HepG2 (cell line): ENCODE data around the gene DCTN3. TPM values are rescaled to one million over a fixed set of nuclear protein-coding genes. Genes with fewer than 3 reads are reported as not detected.

ENCODE experiments used
- HMGXB3 ChIP-seq: sonication (generic); formaldehyde crosslinking; IDR thresholded peaks from 2 replicates; pipeline ENCODE4 v1.4.0; 2020; ENCODE audit warnings: missing genetic modification reagents, borderline replicate concordance
- HNF4G ChIP-seq, 2 experiments: sonication (generic) in 1 of 2; formaldehyde crosslinking in 1 of 2; IDR thresholded peaks; 2 replicates each; pipeline versions ENCODE4 v1.4.0 to v1.6.1; 2011 to 2020; ENCODE audit warnings: borderline replicate concordance in 2 of 2, low read depth in 2 of 2, mild to moderate bottlenecking in 2 of 2, low read length in 1 of 2, missing genetic modification reagents in 1 of 2, moderate library complexity in 1 of 2
- MIER2 ChIP-seq: IDR thresholded peaks from 2 replicates; pipeline ENCODE4 v1.6.1; 2016; ENCODE audit warnings: missing biosample characterization, missing genetic modification reagents
- NCOA2 ChIP-seq: sonication (generic); formaldehyde crosslinking; IDR thresholded peaks from 2 replicates; pipeline ENCODE4 v1.8.0; 2022; ENCODE audit warnings: inconsistent platforms
- RCOR2 ChIP-seq: IDR thresholded peaks from 2 replicates; pipeline ENCODE4 v1.6.1; 2016; ENCODE audit warnings: missing biosample characterization, missing genetic modification reagents
- TBL1XR1 ChIP-seq: fragments of 150-350 bp; IDR thresholded peaks from 2 replicates; pipeline ENCODE4 v1.6.1; 2014; ENCODE audit warnings: borderline replicate concordance, low read length; ENCODE audit not compliant: partially characterized antibody
- ZFP36L2 ChIP-seq: sonication (generic); formaldehyde crosslinking; IDR thresholded peaks from 2 replicates; pipeline ENCODE4 v1.4.0; 2020; ENCODE audit warnings: missing genetic modification reagents
- ZSCAN22 ChIP-seq: sonication (generic); formaldehyde crosslinking; IDR thresholded peaks from 2 replicates; pipeline ENCODE4 v1.4.0; 2020; ENCODE audit warnings: mild to moderate bottlenecking, missing genetic modification reagents
- ZSCAN29 ChIP-seq: sonication (generic); formaldehyde crosslinking; conservative IDR thresholded peaks from 2 replicates; pipeline ENCODE4 v1.4.0; 2020; ENCODE audit warnings: mild to moderate bottlenecking, missing genetic modification reagents
- polyA plus RNA-seq, 8 experiments: library from polyadenylated mRNA; depleted of rRNA in 3 of 8; stranded (reverse) in 7 of 8; unstranded in 1 of 8; fragments of >200 nt; fragmentation: Illumina TruSeq in 4 of 8; extraction: Trizol in 4 of 8; gene quantifications; 2 replicates each; pipeline versions ENCODE4 v1.2.1 to v1.2.3, GENCODE V29; 2011 to 2016; ENCODE audit warnings: low read depth in 4 of 8, missing spikeins in 1 of 8, mixed read lengths in 1 of 8; ENCODE audit not compliant: insufficient read depth in 1 of 8
- total RNA-seq, 5 experiments: library from RNA; depleted of rRNA; stranded (reverse); fragments of >200 nt; fragmentation: Illumina TruSeq; extraction: Trizol; gene quantifications; 2 replicates each; pipeline ENCODE4 v1.2.3, GENCODE V29; 2016; ENCODE audit warnings: low read depth in 1 of 5
- TF ChIP-seq, protein P1 (sequence below): sonication (generic); formaldehyde crosslinking; IDR thresholded peaks from 2 replicates; pipeline ENCODE4 v1.4.0; 2020; ENCODE audit warnings: mild to moderate bottlenecking, missing genetic modification reagents
- TF ChIP-seq, protein P2 (sequence below), 2 experiments: IDR thresholded peaks; 2 replicates each; pipeline ENCODE4 v1.6.1; 2011 to 2012; ENCODE audit warnings: low read length in 2 of 2, borderline replicate concordance in 1 of 2, low read depth in 1 of 2, mild to moderate bottlenecking in 1 of 2, moderate library complexity in 1 of 2

The DCTN3 gene
- total and polyA plus RNA-seq, 2 of the 13 experiments (the other 11 are each of a cell fraction or from before 2014, with no cell fraction given), result 27.4 to 34.5 TPM

DNA sequence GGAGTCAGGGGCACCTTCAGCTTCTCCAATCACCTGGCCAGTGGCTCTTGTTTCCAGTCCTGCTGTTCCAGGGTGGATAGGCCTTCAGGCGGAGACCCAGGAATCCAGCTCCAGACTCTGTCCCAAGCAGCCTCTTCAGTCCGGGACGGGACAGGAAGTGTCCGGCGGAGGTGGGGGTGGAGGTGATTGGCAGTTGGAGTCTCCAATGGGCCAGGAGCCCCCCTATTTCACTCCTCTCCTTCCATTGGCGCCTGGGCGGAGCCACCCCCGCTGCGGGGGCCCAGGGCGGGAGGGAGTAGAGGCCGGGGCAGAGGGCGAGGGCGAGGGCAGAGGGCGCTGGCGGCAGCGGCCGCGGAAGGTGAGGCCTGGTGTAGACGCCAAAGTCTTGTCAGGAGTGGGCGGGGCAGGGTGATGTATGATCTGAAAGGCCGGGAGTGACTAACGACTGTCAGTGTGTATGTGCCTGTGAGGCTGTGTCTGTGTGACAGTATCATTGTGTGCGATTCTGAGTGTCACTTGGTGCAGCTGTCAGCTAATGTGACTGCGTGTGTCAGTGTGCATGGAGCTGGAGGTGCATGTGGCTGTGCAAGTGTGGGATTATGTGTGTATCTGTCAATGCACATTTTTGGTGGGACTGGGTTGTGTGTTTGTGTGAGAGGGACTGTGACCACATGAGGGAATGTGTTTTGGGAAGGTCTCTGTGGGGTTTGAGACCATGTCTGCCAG, 31.7 kb upstream of the DCTN3 start, which contains the start of gene IL11RA (continued):
- TF ChIP-seq HMGXB3 (CRISPR knock-in tag) (peak; percentile 43; the same call in 1 of the 2 replicates), RCOR2 (CRISPR knock-in tag) (no peak), MIER2 (CRISPR knock-in tag) (0 out of 2 replicates have a peak, but pooled peaks have one; percentile 24), ZSCAN22 (CRISPR knock-in tag) (no peak), NCOA2 (CRISPR knock-in tag) (no peak; the same call in 1 of the 2 replicates), ZSCAN29 (peak; percentile 91), ZFP36L2 (CRISPR knock-in tag) (no peak), TBL1XR1 (no peak), HNF4G (IDR thresholded peaks at IDR 0.05; ENCODE audit: borderline replicate concordance, low read depth, low read length) (peak; percentile 83), HNF4G (CRISPR knock-in tag; IDR thresholded peaks at IDR 0.05; ENCODE audit: borderline replicate concordance, low read depth) (peak; percentile 84; the same call in 1 of the 2 replicates)
- TF ChIP-seq, protein P1, sequence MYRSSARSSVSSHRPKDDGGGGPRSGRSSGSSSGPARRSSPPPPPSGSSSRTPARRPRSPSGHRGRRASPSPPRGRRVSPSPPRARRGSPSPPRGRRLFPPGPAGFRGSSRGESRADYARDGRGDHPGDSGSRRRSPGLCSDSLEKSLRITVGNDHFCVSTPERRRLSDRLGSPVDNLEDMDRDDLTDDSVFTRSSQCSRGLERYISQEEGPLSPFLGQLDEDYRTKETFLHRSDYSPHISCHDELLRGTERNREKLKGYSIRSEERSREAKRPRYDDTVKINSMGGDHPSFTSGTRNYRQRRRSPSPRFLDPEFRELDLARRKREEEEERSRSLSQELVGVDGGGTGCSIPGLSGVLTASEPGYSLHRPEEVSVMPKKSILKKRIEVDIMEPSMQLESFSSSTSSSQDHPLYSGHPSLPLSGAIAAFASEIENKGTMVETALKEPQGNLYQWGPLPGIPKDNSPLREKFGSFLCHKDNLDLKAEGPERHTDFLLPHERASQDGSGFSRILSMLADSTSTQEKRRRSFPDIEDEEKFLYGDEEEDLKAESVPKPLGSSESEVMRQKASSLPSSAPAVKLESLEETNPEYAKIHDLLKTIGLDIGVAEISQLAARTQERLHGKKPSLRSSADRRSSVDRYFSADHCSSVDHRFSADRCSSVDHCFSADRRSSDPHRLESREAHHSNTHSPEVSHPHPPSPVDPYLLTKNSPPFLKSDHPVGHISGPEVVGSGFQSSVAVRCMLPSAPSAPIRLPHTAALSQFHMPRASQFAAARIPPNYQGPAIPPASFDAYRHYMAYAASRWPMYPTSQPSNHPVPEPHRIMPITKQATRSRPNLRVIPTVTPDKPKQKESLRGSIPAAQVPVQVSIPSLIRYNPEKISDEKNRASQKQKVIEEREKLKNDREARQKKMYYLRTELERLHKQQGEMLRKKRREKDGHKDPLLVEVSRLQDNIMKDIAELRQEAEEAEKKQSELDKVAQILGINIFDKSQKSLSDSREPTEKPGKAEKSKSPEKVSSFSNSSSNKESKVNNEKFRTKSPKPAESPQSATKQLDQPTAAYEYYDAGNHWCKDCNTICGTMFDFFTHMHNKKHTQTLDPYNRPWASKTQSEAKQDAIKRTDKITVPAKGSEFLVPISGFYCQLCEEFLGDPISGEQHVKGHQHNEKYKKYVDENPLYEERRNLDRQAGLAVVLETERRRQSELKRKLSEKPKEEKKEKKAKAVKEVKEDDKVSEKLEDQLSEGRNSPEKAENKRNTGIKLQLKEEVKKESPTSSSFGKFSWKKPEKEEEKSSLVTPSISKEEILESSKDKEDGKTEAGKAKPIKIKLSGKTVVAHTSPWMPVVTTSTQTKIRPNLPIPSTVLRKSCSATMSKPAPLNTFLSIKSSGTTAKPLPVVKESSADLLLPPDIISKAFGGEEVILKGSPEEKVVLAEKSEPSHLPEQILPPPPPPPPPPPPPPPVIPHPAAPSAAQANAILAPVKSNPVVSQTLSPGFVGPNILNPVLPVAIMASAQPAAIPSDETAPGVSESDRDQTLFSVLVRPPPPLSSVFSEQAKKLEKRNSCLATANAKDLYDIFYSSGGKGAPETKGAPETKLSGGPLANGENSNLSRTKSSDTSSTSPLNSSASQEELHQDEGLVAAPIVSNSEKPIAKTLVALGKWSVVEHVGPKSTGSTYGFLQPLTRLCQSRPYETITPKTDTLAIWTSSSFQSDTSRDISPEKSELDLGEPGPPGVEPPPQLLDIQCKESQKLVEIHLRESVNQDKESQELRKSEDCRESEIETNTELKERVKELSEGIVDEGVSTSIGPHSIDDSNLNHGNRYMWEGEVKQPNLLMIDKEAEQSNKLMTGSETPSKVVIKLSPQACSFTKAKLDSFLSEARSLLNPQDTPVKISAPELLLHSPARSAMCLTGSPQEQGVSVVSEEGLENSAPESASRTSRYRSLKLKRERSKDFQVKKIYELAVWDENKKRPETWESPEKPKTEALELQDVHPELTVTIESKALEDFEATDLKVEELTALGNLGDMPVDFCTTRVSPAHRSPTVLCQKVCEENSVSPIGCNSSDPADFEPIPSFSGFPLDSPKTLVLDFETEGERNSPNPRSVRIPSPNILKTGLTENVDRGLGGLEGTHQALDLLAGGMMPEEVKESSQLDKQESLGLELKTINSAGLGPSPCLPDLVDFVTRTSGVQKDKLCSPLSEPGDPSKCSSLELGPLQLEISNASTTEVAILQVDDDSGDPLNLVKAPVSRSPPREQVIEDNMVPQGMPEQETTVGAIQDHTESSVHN (CRISPR knock-in tag), result no peak
- TF ChIP-seq, protein P2, sequence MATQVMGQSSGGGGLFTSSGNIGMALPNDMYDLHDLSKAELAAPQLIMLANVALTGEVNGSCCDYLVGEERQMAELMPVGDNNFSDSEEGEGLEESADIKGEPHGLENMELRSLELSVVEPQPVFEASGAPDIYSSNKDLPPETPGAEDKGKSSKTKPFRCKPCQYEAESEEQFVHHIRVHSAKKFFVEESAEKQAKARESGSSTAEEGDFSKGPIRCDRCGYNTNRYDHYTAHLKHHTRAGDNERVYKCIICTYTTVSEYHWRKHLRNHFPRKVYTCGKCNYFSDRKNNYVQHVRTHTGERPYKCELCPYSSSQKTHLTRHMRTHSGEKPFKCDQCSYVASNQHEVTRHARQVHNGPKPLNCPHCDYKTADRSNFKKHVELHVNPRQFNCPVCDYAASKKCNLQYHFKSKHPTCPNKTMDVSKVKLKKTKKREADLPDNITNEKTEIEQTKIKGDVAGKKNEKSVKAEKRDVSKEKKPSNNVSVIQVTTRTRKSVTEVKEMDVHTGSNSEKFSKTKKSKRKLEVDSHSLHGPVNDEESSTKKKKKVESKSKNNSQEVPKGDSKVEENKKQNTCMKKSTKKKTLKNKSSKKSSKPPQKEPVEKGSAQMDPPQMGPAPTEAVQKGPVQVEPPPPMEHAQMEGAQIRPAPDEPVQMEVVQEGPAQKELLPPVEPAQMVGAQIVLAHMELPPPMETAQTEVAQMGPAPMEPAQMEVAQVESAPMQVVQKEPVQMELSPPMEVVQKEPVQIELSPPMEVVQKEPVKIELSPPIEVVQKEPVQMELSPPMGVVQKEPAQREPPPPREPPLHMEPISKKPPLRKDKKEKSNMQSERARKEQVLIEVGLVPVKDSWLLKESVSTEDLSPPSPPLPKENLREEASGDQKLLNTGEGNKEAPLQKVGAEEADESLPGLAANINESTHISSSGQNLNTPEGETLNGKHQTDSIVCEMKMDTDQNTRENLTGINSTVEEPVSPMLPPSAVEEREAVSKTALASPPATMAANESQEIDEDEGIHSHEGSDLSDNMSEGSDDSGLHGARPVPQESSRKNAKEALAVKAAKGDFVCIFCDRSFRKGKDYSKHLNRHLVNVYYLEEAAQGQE (IDR thresholded peaks at IDR 0.05; ENCODE audit: borderline replicate concordance in 1 of 2, low read depth in 1 of 2, low read length in 2 of 2), result no peak
